Small intestine (tissue), 7 donors: ENCODE data around the gene CHAD. TPM values are rescaled to one million over a fixed set of nuclear protein-coding genes. Genes with fewer than 3 reads are reported as not detected.

Source experiments
- DNase-seq, 2 donors: peaks; one replicate each; pipeline versions ENCODE4 v3.0.0 to v3.0.0-alpha.2; 2013
- FAIRE-seq: peaks from 2 replicates; lab custom pipeline; 2012; peaks lifted over from hg19 to GRCh38; lab: Jason Lieb, UNC
- H3K27ac ChIP-seq, 3 donors: one replicate each; pipeline ENCODE4 v1.5.1; 2013; ENCODE audit warnings: low read length in 2 of 3, mild to moderate bottlenecking in 2 of 3, control low read depth in 1 of 3, inconsistent platforms in 1 of 3, low read depth in 1 of 3, moderate library complexity in 1 of 3
- H3K27me3 ChIP-seq, 3 donors: one replicate each; pipeline ENCODE4 v1.6.1; 2013; ENCODE audit warnings: low read length in 3 of 3, inconsistent platforms in 1 of 3; ENCODE audit not compliant: control insufficient read depth in 3 of 3, insufficient read depth in 3 of 3
- H3K36me3 ChIP-seq, 3 donors: one replicate each; pipeline ENCODE4 v1.6.1; 2013; ENCODE audit warnings: low read length in 3 of 3, inconsistent platforms in 1 of 3, low read depth in 1 of 3, mild to moderate bottlenecking in 1 of 3, moderate library complexity in 1 of 3; ENCODE audit not compliant: control insufficient read depth in 3 of 3, insufficient read depth in 2 of 3
- H3K4me1 ChIP-seq, 3 donors: one replicate each; pipeline ENCODE4 v1.6.1; 2013; ENCODE audit warnings: low read length in 2 of 3, inconsistent platforms in 1 of 3, low read depth in 1 of 3, mild to moderate bottlenecking in 1 of 3, moderate library complexity in 1 of 3; ENCODE audit not compliant: control insufficient read depth in 3 of 3, insufficient read depth in 2 of 3
- H3K4me3 ChIP-seq, 3 donors: one replicate each; pipeline ENCODE4 v1.5.1; 2013; ENCODE audit warnings: low read length in 3 of 3, control low read depth in 1 of 3, inconsistent platforms in 1 of 3, low read depth in 1 of 3, mild to moderate bottlenecking in 1 of 3, moderate library complexity in 1 of 3
- H3K9me3 ChIP-seq, 2 donors: one replicate each; pipeline ENCODE4 v1.6.1; 2013; ENCODE audit warnings: low read depth in 1 of 2, low read length in 1 of 2; ENCODE audit not compliant: control insufficient read depth in 2 of 2, insufficient read depth in 1 of 2
- WGBS, 3 donors: extraction: QIAGEN DNeasy Blood & Tissue Kit; methylation state at CpG; one replicate each; pipeline ENCODE4 v1.1.7; 2013; 5-methylcytosine and 5-hydroxymethylcytosine counted together
- polyA plus RNA-seq, 4 donors: library from polyadenylated mRNA; stranded (reverse) in 3 of 4; unstranded in 1 of 4; fragments of 200-250 nt in 3 of 4; fragments of 120-200 nt in 1 of 4; gene quantifications; one replicate each; pipeline versions ENCODE4 v1.2.1 to v1.2.3, GENCODE V29; 2013
- donor health status: healthy with polysubstance abuse.
- donor health status: control.
- donor health status: control.
- donor health status: Bipolar disorder and iron deficiency.
- donor health status: healthy.

Gene CHAD
- polyA plus RNA-seq, 4 donors = 0.87 to 13.4 (median 5.8) TPM

DNA sequence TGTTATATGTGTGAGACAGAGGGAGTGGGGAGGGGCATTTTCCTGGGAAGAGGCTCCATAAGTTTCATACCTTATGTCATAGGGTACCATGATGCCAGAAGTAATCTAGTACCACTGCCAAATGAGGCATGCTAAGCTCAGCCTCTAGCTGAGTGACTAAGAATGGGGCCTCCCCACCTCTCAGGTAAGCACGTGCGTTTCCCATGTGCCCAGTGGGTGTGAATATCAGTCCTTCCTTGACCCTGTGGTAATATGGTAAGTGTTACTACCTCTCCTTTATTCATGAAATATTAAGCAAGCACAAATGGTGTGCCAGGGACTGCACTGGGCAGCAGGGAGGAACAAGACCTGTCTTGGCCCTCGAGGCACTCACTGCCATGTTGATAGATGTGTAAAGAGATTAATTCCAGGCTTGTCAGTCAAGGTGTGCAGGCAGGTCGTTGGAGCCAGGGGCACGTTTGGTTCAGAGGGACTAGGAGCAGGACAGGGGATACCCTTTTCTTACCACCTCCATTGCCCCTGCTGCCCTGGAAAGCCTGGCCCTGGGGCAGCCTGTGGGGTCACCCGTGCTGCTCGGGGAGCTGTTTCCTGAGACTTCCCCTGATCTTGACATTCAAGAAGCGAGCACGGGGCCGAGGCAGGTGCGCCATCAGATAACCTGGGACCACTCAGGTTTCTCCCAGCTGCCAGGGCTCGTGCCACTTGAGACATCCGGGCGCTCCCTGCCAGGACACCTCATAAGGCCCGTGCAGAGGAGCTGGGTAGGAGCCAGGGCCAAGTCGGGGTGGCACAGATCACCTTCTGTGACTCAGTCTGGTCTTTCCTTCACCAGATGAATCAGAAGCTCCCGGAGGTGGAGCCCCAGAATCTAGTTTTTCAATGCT is 18.8 kb upstream of the CHAD start:
- Histone ChIP-seq H3K27me3 (no peaks in the 10 kb centered on the region), H3K4me3 (no peak overlapping the region), H3K9me3 (no peaks in the 10 kb centered on the region), H3K36me3 (peaks cover 4 to 52% (median 6%) of the 10 kb centered on the region in 3 donors), H3K27ac (no peak overlapping the region), H3K4me1 (peaks cover 0 to 4% (median 0%) of the 10 kb centered on the region in 3 donors)
- FAIRE-seq (no peak), DNase-seq (no peak)
- 76 to 85% (median 79%) methylated on average over 16 to 17 of the region's 17 CpGs for WGBS, 3 donors

GRCh38 chr17:50484386-50485155 is 15.9 kb upstream of the CHAD start:
- H3K36me3 ChIP-seq = peaks cover 4 to 64% (median 6%) of the 10 kb centered on the region in 3 donors
- peaks cover 0 to 8% (median 4%) of the 10 kb centered on the region in 3 donors for H3K4me1 ChIP-seq
- no peaks in the 10 kb centered on the region for H3K9me3 ChIP-seq
- H3K27ac ChIP-seq = no peak overlapping the region
- FAIRE-seq (no peak), DNase-seq (no peak)
- 96 to 99% (median 97%) methylated on average over 10 to 11 of the region's 11 CpGs for WGBS, 3 donors
- no peaks in the 10 kb centered on the region for H3K27me3 ChIP-seq
- H3K4me3 ChIP-seq = no peak overlapping the region

- Histone ChIP-seq H3K27ac (no peak overlapping the region), H3K4me1 (peaks cover 0 to 11% (median 6%) of the 10 kb centered on the region in 3 donors), H3K4me3 (no peak overlapping the region), H3K36me3 (peaks cover 4 to 60% (median 6%) of the 10 kb centered on the region in 3 donors), H3K27me3 (no peaks in the 10 kb centered on the region), H3K9me3 (no peaks in the 10 kb centered on the region)
- FAIRE-seq (no peak), DNase-seq (no peak)
- WGBS, 3 donors = 85 to 92% (median 91%) methylated on average over 5 of the region's 5 CpGs
Measured at GRCh38 chr17:50483266-50483665, 14.6 kb upstream of the CHAD start.

- no peak for FAIRE-seq
- Histone ChIP-seq H3K4me3 (no peak overlapping the region), H3K27ac (peak overlapping the region in 2 of 3 donors; percentile 41 to 57), H3K4me1 (peaks cover 0 to 14% (median 6%) of the 10 kb centered on the region in 3 donors), H3K36me3 (peaks cover 4 to 53% (median 6%) of the 10 kb centered on the region in 3 donors), H3K27me3 (no peaks in the 10 kb centered on the region), H3K9me3 (no peaks in the 10 kb centered on the region)
- DNase-seq = peak; percentile 89 to 95
- WGBS, 3 donors = 6 to 9% (median 6%) methylated on average over 7 of the region's 7 CpGs
Measured at GRCh38 chr17:50482516-50482915, 13.8 kb upstream of the CHAD start.

GRCh38 chr17:50482110-50482509 is 13.4 kb upstream of the CHAD start:
- 77 to 88% (median 82%) methylated on average over 20 to 23 of the region's 23 CpGs for WGBS, 3 donors
- no peak for DNase-seq
- no peak for FAIRE-seq
- no peak overlapping the region for H3K27ac ChIP-seq
- H3K9me3 ChIP-seq = no peaks in the 10 kb centered on the region
- no peak overlapping the region for H3K4me3 ChIP-seq
- peaks cover 4 to 49% (median 6%) of the 10 kb centered on the region in 3 donors for H3K36me3 ChIP-seq
- peaks cover 0 to 14% (median 6%) of the 10 kb centered on the region in 3 donors for H3K4me1 ChIP-seq
- no peaks in the 10 kb centered on the region for H3K27me3 ChIP-seq

- FAIRE-seq = no peak
- no peak for DNase-seq
- 76 to 79% (median 78%) methylated on average over 4 of the region's 4 CpGs for WGBS, 3 donors
- Histone ChIP-seq H3K27me3 (no peaks in the 10 kb centered on the region), H3K4me3 (no peak overlapping the region), H3K4me1 (peaks cover under 1 to 16% (median 6%) of the 10 kb centered on the region in 3 donors), H3K36me3 (peaks cover 4 to 49% (median 6%) of the 10 kb centered on the region in 3 donors), H3K9me3 (no peaks in the 10 kb centered on the region), H3K27ac (no peak overlapping the region)
Measured at GRCh38 chr17:50481648-50482047, 13.0 kb upstream of the CHAD start.

- WGBS, 3 donors = 91 to 92% (median 92%) methylated on average over 2 of the region's 2 CpGs
- H3K4me1 ChIP-seq = peaks cover 1 to 20% (median 6%) of the 10 kb centered on the region in 3 donors
- H3K27ac ChIP-seq = no peak overlapping the region
Measured at GRCh38 chr17:50480854-50481490, 12.3 kb upstream of the CHAD start.

More at GRCh38 chr17:50480854-50481490, 12.3 kb upstream of the CHAD start:
- no peak for DNase-seq
- no peaks in the 10 kb centered on the region for H3K27me3 ChIP-seq
- H3K36me3 ChIP-seq = peaks cover 4 to 43% (median 5%) of the 10 kb centered on the region in 3 donors
- no peak overlapping the region for H3K4me3 ChIP-seq
- no peaks in the 10 kb centered on the region for H3K9me3 ChIP-seq
- no peak for FAIRE-seq
